GM12892 (cell line): ENCODE results near the gene ADGRD2.

Experiments
- POLR2A ChIP-seq: IDR thresholded peaks from 2 replicates; pipeline ENCODE4 v1.6.1; 2011; ENCODE audit warnings: low read depth, low read length, control low read depth
- TAF1 ChIP-seq: IDR thresholded peaks from 2 replicates; pipeline ENCODE4 v1.6.1; 2011; ENCODE audit warnings: low read depth, mild to moderate bottlenecking, control low read depth, low read length, borderline replicate concordance

DNA sequence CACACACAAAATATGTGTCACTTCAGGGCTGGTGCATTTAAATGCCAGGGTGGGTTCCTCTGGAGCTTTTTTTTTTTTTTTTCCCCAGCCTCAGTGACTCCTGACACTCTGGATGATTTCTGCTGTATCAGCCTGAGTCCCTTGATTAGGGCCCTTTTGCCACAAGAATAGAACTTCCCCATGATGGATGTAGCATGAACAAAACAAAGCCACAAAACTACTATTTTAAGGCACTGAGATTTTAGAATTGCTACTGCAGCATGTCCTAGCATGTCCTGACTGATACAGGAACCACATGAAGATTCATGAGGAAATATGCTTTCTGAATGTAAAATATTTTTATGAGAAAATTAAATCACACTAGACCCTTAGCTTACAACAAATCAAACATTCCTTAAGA, 13.9 kb upstream of the ADGRD2 start:
- TF ChIP-seq POLR2A = no peak
- TF ChIP-seq TAF1 = no peak
